Keratinocyte (primary cell): ENCODE results near the gene DNAJC25. TPM values are rescaled to one million over a fixed set of nuclear protein-coding genes. Genes with fewer than 3 reads are reported as not detected.
A peak's percentile ranks its signal among the peaks of the same experiment; 100 is the strongest.

Experiments used
- DNase-seq: peaks from one replicate; pipeline ENCODE4 v3.0.0-alpha.2; 2011; ENCODE audit warnings: low read depth, missing footprints, low spot score
- FAIRE-seq: peaks from 2 replicates; lab custom pipeline; 2011; peaks lifted over from hg19 to GRCh38; lab: Jason Lieb, UNC
- H2AFZ ChIP-seq: 2 replicates; pipeline ENCODE4 v1.6.0; 2012; ENCODE audit warnings: low read length, control low read depth, inconsistent platforms; ENCODE audit not compliant: control insufficient read depth
- H3K27ac ChIP-seq: 2 replicates; pipeline ENCODE4 v1.5.1; 2011; ENCODE audit warnings: low read length; ENCODE audit not compliant: control insufficient read depth, insufficient read depth
- H3K27me3 ChIP-seq: 3 replicates; pipeline ENCODE4 v1.6.0; 2011; ENCODE audit warnings: low read length; ENCODE audit not compliant: control insufficient read depth, insufficient read depth; ENCODE audit errors: extremely low read depth
- H3K36me3 ChIP-seq, 2 experiments: 2 replicates in 1 of 2; 3 replicates in 1 of 2; pipeline ENCODE4 v1.5.1; 2011; ENCODE audit warnings: low read length in 2 of 2, mild to moderate bottlenecking in 1 of 2; ENCODE audit not compliant: control insufficient read depth in 2 of 2, insufficient read depth in 2 of 2; ENCODE audit errors: extremely low read depth in 1 of 2
- H3K4me1 ChIP-seq: 3 replicates; pipeline ENCODE4 v1.5.1; 2011; ENCODE audit warnings: low read length; ENCODE audit not compliant: control insufficient read depth, insufficient read depth; ENCODE audit errors: extremely low read depth
- H3K4me2 ChIP-seq: 3 replicates; pipeline ENCODE4 v1.6.0; 2011; ENCODE audit warnings: low read depth, low read length; ENCODE audit not compliant: control insufficient read depth, insufficient read depth; ENCODE audit errors: extremely low read depth
- H3K4me3 ChIP-seq, 3 experiments: fragments of 200-600 bp in 1 of 3; sonication (generic) in 1 of 3; 2 replicates in 2 of 3; 3 replicates in 1 of 3; pipeline ENCODE4 v1.5.1; 2011 to 2016; ENCODE audit warnings: low read length in 3 of 3, mild to moderate bottlenecking in 3 of 3, control low read depth in 2 of 3, inconsistent platforms in 1 of 3, low read depth in 1 of 3, mixed read lengths in 1 of 3, mixed run types in 1 of 3, moderate library complexity in 1 of 3; ENCODE audit not compliant: control insufficient read depth in 2 of 3, insufficient read depth in 2 of 3; ENCODE audit errors: extremely low read depth in 1 of 3
- H3K79me2 ChIP-seq: 2 replicates; pipeline ENCODE4 v1.6.0; 2012; ENCODE audit warnings: low read length; ENCODE audit not compliant: control insufficient read depth, insufficient read depth
- H3K9ac ChIP-seq: 3 replicates; pipeline ENCODE4 v1.6.0; 2011; ENCODE audit warnings: low read length; ENCODE audit not compliant: control insufficient read depth, insufficient read depth; ENCODE audit errors: extremely low read depth
- H3K9me1 ChIP-seq: 3 replicates; pipeline ENCODE4 v1.6.0; 2011; ENCODE audit warnings: low read length; ENCODE audit not compliant: control insufficient read depth, insufficient read depth; ENCODE audit errors: extremely low read depth
- H3K9me3 ChIP-seq: 2 replicates; pipeline ENCODE4 v1.5.1; 2012; ENCODE audit warnings: low read depth, low read length; ENCODE audit not compliant: control insufficient read depth
- H4K20me1 ChIP-seq: 3 replicates; pipeline ENCODE4 v1.6.0; 2011; ENCODE audit warnings: low read length; ENCODE audit not compliant: control insufficient read depth, insufficient read depth; ENCODE audit errors: extremely low read depth
- EZH2 ChIP-seq: IDR thresholded peaks from one replicate; pipeline ENCODE4 v1.6.1; 2012; ENCODE audit warnings: inconsistent platforms, mild to moderate bottlenecking, low read length, moderate library complexity
- dilution Hi-C: fragments of 300-500 bp; cut with MboI; formaldehyde crosslinking; loops from one replicate; pipeline ENCODE4 v1.7.0; 2020; ENCODE audit warnings: low sequenced_read_pairs; ENCODE audit not compliant: extremely low pct_ligation_motif_present
- polyA plus RNA-seq, 5 experiments: library from polyadenylated mRNA; depleted of rRNA in 3 of 5; stranded (reverse) in 3 of 5; stranded (forward) in 1 of 5; unstranded in 1 of 5; fragments of >200 nt; gene quantifications; 1 replicate in 1 of 5; 2 replicates in 3 of 5; 3 replicates in 1 of 5; pipeline versions ENCODE4 v1.2.1 to v1.2.3, GENCODE V29; 2011 to 2012; ENCODE audit warnings: missing spikeins in 2 of 5, low read depth in 1 of 5, low replicate concordance in 1 of 5
- TF ChIP-seq, protein P1 (sequence below), 3 experiments: IDR thresholded peaks in 1 of 3; conservative IDR thresholded peaks in 1 of 3; optimal IDR thresholded peaks in 1 of 3; 2 replicates in 2 of 3; 3 replicates in 1 of 3; pipeline versions ENCODE3 to v1.5.1; 2011; ENCODE audit warnings: low read length in 3 of 3, mild to moderate bottlenecking in 3 of 3, moderate library complexity in 2 of 3, control low read depth in 1 of 3, inconsistent platforms in 1 of 3; ENCODE audit not compliant: insufficient read depth in 2 of 3; ENCODE audit errors: extremely low read depth in 1 of 3

The DNAJC25 gene
- polyA plus RNA-seq, 1 donor (not counting 4 experiments of a cell fraction or from before 2014, with no cell fraction given), result 7.3 TPM

- Histone ChIP-seq H3K9me3 (no peaks in the 10 kb centered on the region), H3K9me1 (no peaks in the 10 kb centered on the region), H4K20me1 (peaks cover 3% of the 10 kb centered on the region), H3K79me2 (peaks cover 35% of the 10 kb centered on the region), H3K4me2 (peak overlapping the region; percentile 100), H2AFZ (peak overlapping the region; percentile 75), H3K9ac (peak overlapping the region; percentile 74), H3K27me3 (no peaks in the 10 kb centered on the region), H3K4me1 (peaks cover 19% of the 10 kb centered on the region), H3K36me3 (peaks cover 1 to 7% of the 10 kb centered on the region in 2 experiments), H3K4me3 (peak overlapping the region; percentile 56 to 94 (median 94)), H3K27ac (peak overlapping the region; percentile 52)
- no peak for TF ChIP-seq EZH2
- TF ChIP-seq, protein P1, sequence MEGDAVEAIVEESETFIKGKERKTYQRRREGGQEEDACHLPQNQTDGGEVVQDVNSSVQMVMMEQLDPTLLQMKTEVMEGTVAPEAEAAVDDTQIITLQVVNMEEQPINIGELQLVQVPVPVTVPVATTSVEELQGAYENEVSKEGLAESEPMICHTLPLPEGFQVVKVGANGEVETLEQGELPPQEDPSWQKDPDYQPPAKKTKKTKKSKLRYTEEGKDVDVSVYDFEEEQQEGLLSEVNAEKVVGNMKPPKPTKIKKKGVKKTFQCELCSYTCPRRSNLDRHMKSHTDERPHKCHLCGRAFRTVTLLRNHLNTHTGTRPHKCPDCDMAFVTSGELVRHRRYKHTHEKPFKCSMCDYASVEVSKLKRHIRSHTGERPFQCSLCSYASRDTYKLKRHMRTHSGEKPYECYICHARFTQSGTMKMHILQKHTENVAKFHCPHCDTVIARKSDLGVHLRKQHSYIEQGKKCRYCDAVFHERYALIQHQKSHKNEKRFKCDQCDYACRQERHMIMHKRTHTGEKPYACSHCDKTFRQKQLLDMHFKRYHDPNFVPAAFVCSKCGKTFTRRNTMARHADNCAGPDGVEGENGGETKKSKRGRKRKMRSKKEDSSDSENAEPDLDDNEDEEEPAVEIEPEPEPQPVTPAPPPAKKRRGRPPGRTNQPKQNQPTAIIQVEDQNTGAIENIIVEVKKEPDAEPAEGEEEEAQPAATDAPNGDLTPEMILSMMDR (optimal IDR thresholded peaks at IDR 0.05 in 1 of 3, IDR thresholded peaks at IDR 0.05 in 1 of 3, conservative IDR thresholded peaks at IDR 0.05 in 1 of 3; ENCODE audit: extremely low read depth in 1 of 3, insufficient read depth in 2 of 3, low read length in 3 of 3), result no peak
- DNase-seq (no peak), FAIRE-seq (no peak)
- dilution Hi-C loops, result no loop called here
Observed at GRCh38 chr9:111661802-111662521, 30.8 kb downstream of the DNAJC25 start.

GRCh38 chr9:111662576-111663300 lies 31.6 kb downstream of the DNAJC25 start:
- Histone ChIP-seq H3K9ac (peak overlapping the region; percentile 74), H3K4me3 (peak overlapping the region; percentile 56 to 94 (median 94)), H3K4me2 (peak overlapping the region; percentile 100), H3K27ac (peak overlapping the region; percentile 52), H2AFZ (peak overlapping the region; percentile 75), H3K4me1 (peaks cover 19% of the 10 kb centered on the region), H3K9me3 (no peaks in the 10 kb centered on the region), H3K27me3 (no peaks in the 10 kb centered on the region), H3K9me1 (no peaks in the 10 kb centered on the region), H3K79me2 (peaks cover 35% of the 10 kb centered on the region), H4K20me1 (peaks cover 3% of the 10 kb centered on the region), H3K36me3 (peaks cover 5 to 11% of the 10 kb centered on the region in 2 experiments)
- FAIRE-seq (peak; percentile 73), DNase-seq (no peak)
- dilution Hi-C loops, result no loop called here
- TF ChIP-seq, protein P1 (optimal IDR thresholded peaks at IDR 0.05 in 1 of 3, IDR thresholded peaks at IDR 0.05 in 1 of 3, conservative IDR thresholded peaks at IDR 0.05 in 1 of 3; ENCODE audit: extremely low read depth in 1 of 3, insufficient read depth in 2 of 3, low read length in 3 of 3), result no peak
- TF ChIP-seq EZH2, result no peak
